Measurements from ENCODE around the gene MFRP.

DNA sequence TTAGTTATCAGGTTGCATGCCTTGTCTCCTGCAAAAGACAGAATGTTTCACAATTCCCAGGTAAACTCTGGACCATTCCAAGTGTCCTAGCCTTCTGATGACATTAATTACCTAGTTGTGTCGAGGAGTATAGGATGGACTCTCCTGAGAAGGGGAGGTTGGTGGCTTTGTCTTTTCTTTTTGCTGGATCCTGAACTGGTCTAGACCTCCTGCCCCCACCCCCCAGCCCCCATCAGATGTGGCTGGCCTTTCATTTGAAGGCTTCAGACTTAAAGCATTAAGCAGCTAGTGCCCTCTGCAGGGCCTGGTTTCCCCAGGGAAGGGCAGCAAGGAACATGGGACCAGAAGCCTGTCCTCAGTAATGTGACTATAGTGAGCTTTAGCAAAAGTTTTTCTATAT, 39.3 kb downstream of the MFRP start:
- TF ChIP-seq, protein P1, sequence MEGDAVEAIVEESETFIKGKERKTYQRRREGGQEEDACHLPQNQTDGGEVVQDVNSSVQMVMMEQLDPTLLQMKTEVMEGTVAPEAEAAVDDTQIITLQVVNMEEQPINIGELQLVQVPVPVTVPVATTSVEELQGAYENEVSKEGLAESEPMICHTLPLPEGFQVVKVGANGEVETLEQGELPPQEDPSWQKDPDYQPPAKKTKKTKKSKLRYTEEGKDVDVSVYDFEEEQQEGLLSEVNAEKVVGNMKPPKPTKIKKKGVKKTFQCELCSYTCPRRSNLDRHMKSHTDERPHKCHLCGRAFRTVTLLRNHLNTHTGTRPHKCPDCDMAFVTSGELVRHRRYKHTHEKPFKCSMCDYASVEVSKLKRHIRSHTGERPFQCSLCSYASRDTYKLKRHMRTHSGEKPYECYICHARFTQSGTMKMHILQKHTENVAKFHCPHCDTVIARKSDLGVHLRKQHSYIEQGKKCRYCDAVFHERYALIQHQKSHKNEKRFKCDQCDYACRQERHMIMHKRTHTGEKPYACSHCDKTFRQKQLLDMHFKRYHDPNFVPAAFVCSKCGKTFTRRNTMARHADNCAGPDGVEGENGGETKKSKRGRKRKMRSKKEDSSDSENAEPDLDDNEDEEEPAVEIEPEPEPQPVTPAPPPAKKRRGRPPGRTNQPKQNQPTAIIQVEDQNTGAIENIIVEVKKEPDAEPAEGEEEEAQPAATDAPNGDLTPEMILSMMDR (IDR thresholded peaks at IDR 0.05) = no peak; the same call in 1 of the 2 replicates
- TF ChIP-seq POLR2AphosphoS5 (IDR thresholded peaks at IDR 0.05; ENCODE audit: low read depth, low read length) = no peak
